GM23338 (cell line): ENCODE results near the gene UBASH3B. TPM values are rescaled to one million over a fixed set of nuclear protein-coding genes. Genes with fewer than 3 reads are reported as not detected.

ENCODE experiments used
- ATAC-seq: fragments of 200-7000 bp; cut with Tn5 transposase; 3 replicates; pipeline ENCODE4 v1.9.1; 2020
- DNase-seq: peaks from one replicate; pipeline ENCODE4 v3.0.0-alpha.2; 2015; ENCODE audit warnings: low spot score
- H2AFZ ChIP-seq: fragments of 200-600 bp; sonication (generic); 2 replicates; pipeline ENCODE4 v1.8.0; 2016; ENCODE audit warnings: antibody characterized with exemption, mild to moderate bottlenecking, moderate library complexity
- H3F3A ChIP-seq: fragments of 200-600 bp; sonication (generic); replicated peaks from 2 replicates; pipeline ENCODE4 v1.8.0; 2017; ENCODE audit warnings: antibody characterized with exemption, mixed run types, low read depth
- H3K27ac ChIP-seq: fragments of 200-600 bp; sonication (generic); 2 replicates; pipeline ENCODE4 v1.6.1; 2016; ENCODE audit warnings: low read depth
- H3K27me3 ChIP-seq: fragments of 200-600 bp; sonication (generic); 2 replicates; pipeline ENCODE4 v1.8.0; 2016; ENCODE audit warnings: mild to moderate bottlenecking, mixed run types, moderate library complexity; ENCODE audit not compliant: insufficient read depth
- H3K36me3 ChIP-seq: fragments of 200-600 bp; sonication (generic); 2 replicates; pipeline ENCODE4 v1.8.0; 2016; ENCODE audit warnings: mild to moderate bottlenecking; ENCODE audit not compliant: insufficient read depth
- H3K4me1 ChIP-seq: fragments of 200-600 bp; sonication (generic); 2 replicates; pipeline ENCODE4 v1.8.0; 2016; ENCODE audit warnings: mild to moderate bottlenecking, moderate library complexity; ENCODE audit not compliant: insufficient read depth
- H3K4me2 ChIP-seq: fragments of 200-600 bp; sonication (generic); 2 replicates; pipeline ENCODE4 v1.7.1; 2017; ENCODE audit warnings: mixed run types
- H3K4me3 ChIP-seq: fragments of 200-600 bp; sonication (generic); 2 replicates; pipeline ENCODE4 v1.6.1; 2016; ENCODE audit warnings: mixed run types
- H3K79me2 ChIP-seq: fragments of 200-600 bp; sonication (generic); replicated peaks from 2 replicates; pipeline ENCODE4 v1.8.0; 2017; ENCODE audit warnings: mild to moderate bottlenecking; ENCODE audit not compliant: insufficient read depth
- H3K9me2 ChIP-seq: fragments of 200-600 bp; sonication (generic); 2 replicates; pipeline ENCODE4 v1.8.0; 2017; ENCODE audit not compliant: insufficient read depth
- H4K20me1 ChIP-seq: fragments of 200-600 bp; sonication (generic); replicated peaks from 2 replicates; pipeline ENCODE4 v1.8.0; 2017; ENCODE audit warnings: mild to moderate bottlenecking; ENCODE audit not compliant: insufficient read depth
- H3K27ac Mint-ChIP-seq: 2 replicates; pipeline ENCODE4 v1.8.0; 2020; ENCODE audit warnings: inconsistent platforms, mild to moderate bottlenecking, moderate library complexity, mixed read lengths
- H3K27me3 Mint-ChIP-seq: 3 replicates; pipeline ENCODE4 v1.8.0; 2022; ENCODE audit warnings: low read depth, mild to moderate bottlenecking, moderate library complexity, mixed read lengths, inconsistent platforms; ENCODE audit not compliant: insufficient read depth, poor library complexity
- H3K36me3 Mint-ChIP-seq: 3 replicates; pipeline ENCODE4 v1.8.0; 2021; ENCODE audit warnings: low read depth, mild to moderate bottlenecking, inconsistent platforms, moderate library complexity, mixed read lengths
- H3K4me1 Mint-ChIP-seq: 3 replicates; pipeline ENCODE4 v1.8.0; 2020; ENCODE audit warnings: mild to moderate bottlenecking, inconsistent platforms, mixed read lengths
- H3K4me3 Mint-ChIP-seq: 3 replicates; pipeline ENCODE4 v1.8.0; 2021; ENCODE audit warnings: moderate library complexity, mild to moderate bottlenecking, inconsistent platforms, mixed read lengths
- H3K9me3 Mint-ChIP-seq: 3 replicates; pipeline ENCODE4 v1.8.0; 2020; ENCODE audit warnings: moderate library complexity, mild to moderate bottlenecking, inconsistent platforms, mixed read lengths
- CREB1 ChIP-seq: fragments of 250-450 bp; sonication (Bioruptor Pico); IDR thresholded peaks from 2 replicates; pipeline ENCODE4 v1.5.0; 2020; ENCODE audit warnings: low read depth, mild to moderate bottlenecking, moderate library complexity
- EZH2 ChIP-seq: fragments of 200-600 bp; sonication (generic); IDR thresholded peaks from one replicate; pipeline ENCODE4 v1.8.0; 2017; ENCODE audit warnings: antibody characterized with exemption, mild to moderate bottlenecking, low read depth; ENCODE audit not compliant: unreplicated experiment
- EZH2phosphoT487 ChIP-seq: fragments of 200-600 bp; sonication (generic); IDR thresholded peaks from one replicate; pipeline ENCODE4 v1.8.1; 2018; ENCODE audit warnings: antibody characterized with exemption; ENCODE audit not compliant: unreplicated experiment
- JUNB ChIP-seq: IDR thresholded peaks from one replicate; pipeline ENCODE4 v1.6.1; 2016; ENCODE audit warnings: antibody characterized with exemption; ENCODE audit not compliant: unreplicated experiment
- NANOG ChIP-seq: IDR thresholded peaks from 2 replicates; pipeline ENCODE4 v1.6.1; 2016; ENCODE audit warnings: antibody characterized with exemption, borderline replicate concordance
- POLR2AphosphoS5 ChIP-seq: IDR thresholded peaks from 2 replicates; pipeline ENCODE4 v1.6.1; 2016; ENCODE audit warnings: antibody characterized with exemption, low read depth
- STAT1 ChIP-seq: IDR thresholded peaks from one replicate; pipeline ENCODE4 v1.6.1; 2016; ENCODE audit warnings: antibody characterized with exemption; ENCODE audit not compliant: unreplicated experiment
- ZNF114 ChIP-seq: fragments of 250-450 bp; sonication (Bioruptor Pico); IDR thresholded peaks from 2 replicates; pipeline ENCODE4 v1.5.0; 2020; ENCODE audit warnings: mild to moderate bottlenecking, moderate library complexity
- ZNF331 ChIP-seq: fragments of 250-450 bp; sonication (Bioruptor Pico); IDR thresholded peaks from 2 replicates; pipeline ENCODE4 v1.5.0; 2020; ENCODE audit warnings: low read depth, mild to moderate bottlenecking, moderate library complexity
- polyA plus RNA-seq: library from polyadenylated mRNA; unstranded; fragments of >200 nt; fragmentation: Nextera tagmentation; extraction: Ambion mirVana; gene quantifications from 2 replicates; pipeline ENCODE4 v1.2.1, GENCODE V29; 2016
- total RNA-seq: library from RNA; depleted of rRNA; stranded (reverse); fragments of >200 nt; shearing (Covaris generic); gene quantifications from 2 replicates; pipeline ENCODE4 v1.2.3, GENCODE V29; 2014
- TF ChIP-seq, protein P1 (sequence below): IDR thresholded peaks from one replicate; pipeline ENCODE4 v1.6.1; 2018; ENCODE audit warnings: antibody characterized with exemption; ENCODE audit not compliant: unreplicated experiment
- TF ChIP-seq, protein P2 (sequence below), 2 experiments: fragments of 200-600 bp in 1 of 2; sonication (generic) in 1 of 2; conservative IDR thresholded peaks; 2 replicates each; pipeline versions ENCODE4 v1.5.1 to v1.6.1; 2016 to 2017; ENCODE audit warnings: antibody characterized with exemption in 2 of 2, low read depth in 2 of 2, mild to moderate bottlenecking in 2 of 2, moderate library complexity in 1 of 2
- TF ChIP-seq, protein P3 (sequence below): IDR thresholded peaks from 2 replicates; pipeline ENCODE4 v1.6.1; 2016; ENCODE audit warnings: antibody characterized with exemption
- TF ChIP-seq, protein P4 (sequence below): fragments of 250-450 bp; sonication (Bioruptor Pico); IDR thresholded peaks from 2 replicates; pipeline ENCODE4 v1.5.0; 2020; ENCODE audit warnings: mild to moderate bottlenecking, moderate library complexity

The UBASH3B gene
- total and polyA plus RNA-seq, 2 experiments from 2014 or later, result 2.1 to 12.0 TPM

DNA sequence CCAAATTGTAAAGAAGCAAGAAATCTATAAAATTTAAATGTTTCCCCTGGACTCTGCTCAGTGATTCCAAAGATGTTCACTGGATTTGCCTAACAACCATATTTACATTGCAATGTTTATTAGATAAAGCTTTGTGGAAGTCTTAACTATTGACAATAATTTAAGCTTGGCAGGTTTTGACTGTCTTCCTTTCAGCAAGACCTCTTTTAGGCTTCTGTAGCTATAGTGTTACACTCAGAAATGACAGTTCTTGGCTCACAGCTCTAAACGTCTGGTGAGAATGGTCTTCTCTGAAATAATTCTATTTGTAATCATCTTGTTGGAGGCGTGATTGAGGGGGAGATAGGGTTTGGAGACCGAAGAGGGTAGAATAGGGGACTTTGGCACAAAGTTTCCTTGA lies 138.0 kb downstream of the UBASH3B start:
- Histone ChIP-seq H3K27ac (no peak overlapping the region), H3K4me1 (no peaks in the 10 kb centered on the region), H2AFZ (no peak overlapping the region), H3K9me2 (no peaks in the 10 kb centered on the region), H3F3A (no peaks in the 10 kb centered on the region), H3K4me2 (no peak overlapping the region), H3K36me3 (no peaks in the 10 kb centered on the region; the same call in 1 of the 2 replicates), H4K20me1 (no peaks in the 10 kb centered on the region), H3K79me2 (no peaks in the 10 kb centered on the region), H3K27me3 (no peaks in the 10 kb centered on the region), H3K4me3 (no peak overlapping the region)
- H3K9me3 Mint-ChIP-seq, result no peaks in the 10 kb centered on the region
- DNase-seq (no peak), ATAC-seq (no peak)
- no peak overlapping the region for H3K4me3 Mint-ChIP-seq
- H3K4me1 Mint-ChIP-seq, result peaks cover 3% of the 10 kb centered on the region; the same call in 1 of the 3 replicates
- H3K27me3 Mint-ChIP-seq, result peaks cover 4% of the 10 kb centered on the region
- no peak for TF ChIP-seq NANOG
- TF ChIP-seq STAT1, result no peak
- TF ChIP-seq, protein P1, sequence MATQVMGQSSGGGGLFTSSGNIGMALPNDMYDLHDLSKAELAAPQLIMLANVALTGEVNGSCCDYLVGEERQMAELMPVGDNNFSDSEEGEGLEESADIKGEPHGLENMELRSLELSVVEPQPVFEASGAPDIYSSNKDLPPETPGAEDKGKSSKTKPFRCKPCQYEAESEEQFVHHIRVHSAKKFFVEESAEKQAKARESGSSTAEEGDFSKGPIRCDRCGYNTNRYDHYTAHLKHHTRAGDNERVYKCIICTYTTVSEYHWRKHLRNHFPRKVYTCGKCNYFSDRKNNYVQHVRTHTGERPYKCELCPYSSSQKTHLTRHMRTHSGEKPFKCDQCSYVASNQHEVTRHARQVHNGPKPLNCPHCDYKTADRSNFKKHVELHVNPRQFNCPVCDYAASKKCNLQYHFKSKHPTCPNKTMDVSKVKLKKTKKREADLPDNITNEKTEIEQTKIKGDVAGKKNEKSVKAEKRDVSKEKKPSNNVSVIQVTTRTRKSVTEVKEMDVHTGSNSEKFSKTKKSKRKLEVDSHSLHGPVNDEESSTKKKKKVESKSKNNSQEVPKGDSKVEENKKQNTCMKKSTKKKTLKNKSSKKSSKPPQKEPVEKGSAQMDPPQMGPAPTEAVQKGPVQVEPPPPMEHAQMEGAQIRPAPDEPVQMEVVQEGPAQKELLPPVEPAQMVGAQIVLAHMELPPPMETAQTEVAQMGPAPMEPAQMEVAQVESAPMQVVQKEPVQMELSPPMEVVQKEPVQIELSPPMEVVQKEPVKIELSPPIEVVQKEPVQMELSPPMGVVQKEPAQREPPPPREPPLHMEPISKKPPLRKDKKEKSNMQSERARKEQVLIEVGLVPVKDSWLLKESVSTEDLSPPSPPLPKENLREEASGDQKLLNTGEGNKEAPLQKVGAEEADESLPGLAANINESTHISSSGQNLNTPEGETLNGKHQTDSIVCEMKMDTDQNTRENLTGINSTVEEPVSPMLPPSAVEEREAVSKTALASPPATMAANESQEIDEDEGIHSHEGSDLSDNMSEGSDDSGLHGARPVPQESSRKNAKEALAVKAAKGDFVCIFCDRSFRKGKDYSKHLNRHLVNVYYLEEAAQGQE, result no peak
- TF ChIP-seq EZH2phosphoT487, result no peak
- TF ChIP-seq, protein P2, sequence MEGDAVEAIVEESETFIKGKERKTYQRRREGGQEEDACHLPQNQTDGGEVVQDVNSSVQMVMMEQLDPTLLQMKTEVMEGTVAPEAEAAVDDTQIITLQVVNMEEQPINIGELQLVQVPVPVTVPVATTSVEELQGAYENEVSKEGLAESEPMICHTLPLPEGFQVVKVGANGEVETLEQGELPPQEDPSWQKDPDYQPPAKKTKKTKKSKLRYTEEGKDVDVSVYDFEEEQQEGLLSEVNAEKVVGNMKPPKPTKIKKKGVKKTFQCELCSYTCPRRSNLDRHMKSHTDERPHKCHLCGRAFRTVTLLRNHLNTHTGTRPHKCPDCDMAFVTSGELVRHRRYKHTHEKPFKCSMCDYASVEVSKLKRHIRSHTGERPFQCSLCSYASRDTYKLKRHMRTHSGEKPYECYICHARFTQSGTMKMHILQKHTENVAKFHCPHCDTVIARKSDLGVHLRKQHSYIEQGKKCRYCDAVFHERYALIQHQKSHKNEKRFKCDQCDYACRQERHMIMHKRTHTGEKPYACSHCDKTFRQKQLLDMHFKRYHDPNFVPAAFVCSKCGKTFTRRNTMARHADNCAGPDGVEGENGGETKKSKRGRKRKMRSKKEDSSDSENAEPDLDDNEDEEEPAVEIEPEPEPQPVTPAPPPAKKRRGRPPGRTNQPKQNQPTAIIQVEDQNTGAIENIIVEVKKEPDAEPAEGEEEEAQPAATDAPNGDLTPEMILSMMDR (conservative IDR thresholded peaks at IDR 0.05; ENCODE audit: low read depth in 2 of 2), result no peak
- no peak for TF ChIP-seq ZNF114
- TF ChIP-seq, protein P3, sequence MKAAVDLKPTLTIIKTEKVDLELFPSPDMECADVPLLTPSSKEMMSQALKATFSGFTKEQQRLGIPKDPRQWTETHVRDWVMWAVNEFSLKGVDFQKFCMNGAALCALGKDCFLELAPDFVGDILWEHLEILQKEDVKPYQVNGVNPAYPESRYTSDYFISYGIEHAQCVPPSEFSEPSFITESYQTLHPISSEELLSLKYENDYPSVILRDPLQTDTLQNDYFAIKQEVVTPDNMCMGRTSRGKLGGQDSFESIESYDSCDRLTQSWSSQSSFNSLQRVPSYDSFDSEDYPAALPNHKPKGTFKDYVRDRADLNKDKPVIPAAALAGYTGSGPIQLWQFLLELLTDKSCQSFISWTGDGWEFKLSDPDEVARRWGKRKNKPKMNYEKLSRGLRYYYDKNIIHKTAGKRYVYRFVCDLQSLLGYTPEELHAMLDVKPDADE, result no peak
- TF ChIP-seq ZNF331 (CRISPR knock-in tag), result no peak
- TF ChIP-seq CREB1 (CRISPR knock-in tag), result no peak
- TF ChIP-seq, protein P4, sequence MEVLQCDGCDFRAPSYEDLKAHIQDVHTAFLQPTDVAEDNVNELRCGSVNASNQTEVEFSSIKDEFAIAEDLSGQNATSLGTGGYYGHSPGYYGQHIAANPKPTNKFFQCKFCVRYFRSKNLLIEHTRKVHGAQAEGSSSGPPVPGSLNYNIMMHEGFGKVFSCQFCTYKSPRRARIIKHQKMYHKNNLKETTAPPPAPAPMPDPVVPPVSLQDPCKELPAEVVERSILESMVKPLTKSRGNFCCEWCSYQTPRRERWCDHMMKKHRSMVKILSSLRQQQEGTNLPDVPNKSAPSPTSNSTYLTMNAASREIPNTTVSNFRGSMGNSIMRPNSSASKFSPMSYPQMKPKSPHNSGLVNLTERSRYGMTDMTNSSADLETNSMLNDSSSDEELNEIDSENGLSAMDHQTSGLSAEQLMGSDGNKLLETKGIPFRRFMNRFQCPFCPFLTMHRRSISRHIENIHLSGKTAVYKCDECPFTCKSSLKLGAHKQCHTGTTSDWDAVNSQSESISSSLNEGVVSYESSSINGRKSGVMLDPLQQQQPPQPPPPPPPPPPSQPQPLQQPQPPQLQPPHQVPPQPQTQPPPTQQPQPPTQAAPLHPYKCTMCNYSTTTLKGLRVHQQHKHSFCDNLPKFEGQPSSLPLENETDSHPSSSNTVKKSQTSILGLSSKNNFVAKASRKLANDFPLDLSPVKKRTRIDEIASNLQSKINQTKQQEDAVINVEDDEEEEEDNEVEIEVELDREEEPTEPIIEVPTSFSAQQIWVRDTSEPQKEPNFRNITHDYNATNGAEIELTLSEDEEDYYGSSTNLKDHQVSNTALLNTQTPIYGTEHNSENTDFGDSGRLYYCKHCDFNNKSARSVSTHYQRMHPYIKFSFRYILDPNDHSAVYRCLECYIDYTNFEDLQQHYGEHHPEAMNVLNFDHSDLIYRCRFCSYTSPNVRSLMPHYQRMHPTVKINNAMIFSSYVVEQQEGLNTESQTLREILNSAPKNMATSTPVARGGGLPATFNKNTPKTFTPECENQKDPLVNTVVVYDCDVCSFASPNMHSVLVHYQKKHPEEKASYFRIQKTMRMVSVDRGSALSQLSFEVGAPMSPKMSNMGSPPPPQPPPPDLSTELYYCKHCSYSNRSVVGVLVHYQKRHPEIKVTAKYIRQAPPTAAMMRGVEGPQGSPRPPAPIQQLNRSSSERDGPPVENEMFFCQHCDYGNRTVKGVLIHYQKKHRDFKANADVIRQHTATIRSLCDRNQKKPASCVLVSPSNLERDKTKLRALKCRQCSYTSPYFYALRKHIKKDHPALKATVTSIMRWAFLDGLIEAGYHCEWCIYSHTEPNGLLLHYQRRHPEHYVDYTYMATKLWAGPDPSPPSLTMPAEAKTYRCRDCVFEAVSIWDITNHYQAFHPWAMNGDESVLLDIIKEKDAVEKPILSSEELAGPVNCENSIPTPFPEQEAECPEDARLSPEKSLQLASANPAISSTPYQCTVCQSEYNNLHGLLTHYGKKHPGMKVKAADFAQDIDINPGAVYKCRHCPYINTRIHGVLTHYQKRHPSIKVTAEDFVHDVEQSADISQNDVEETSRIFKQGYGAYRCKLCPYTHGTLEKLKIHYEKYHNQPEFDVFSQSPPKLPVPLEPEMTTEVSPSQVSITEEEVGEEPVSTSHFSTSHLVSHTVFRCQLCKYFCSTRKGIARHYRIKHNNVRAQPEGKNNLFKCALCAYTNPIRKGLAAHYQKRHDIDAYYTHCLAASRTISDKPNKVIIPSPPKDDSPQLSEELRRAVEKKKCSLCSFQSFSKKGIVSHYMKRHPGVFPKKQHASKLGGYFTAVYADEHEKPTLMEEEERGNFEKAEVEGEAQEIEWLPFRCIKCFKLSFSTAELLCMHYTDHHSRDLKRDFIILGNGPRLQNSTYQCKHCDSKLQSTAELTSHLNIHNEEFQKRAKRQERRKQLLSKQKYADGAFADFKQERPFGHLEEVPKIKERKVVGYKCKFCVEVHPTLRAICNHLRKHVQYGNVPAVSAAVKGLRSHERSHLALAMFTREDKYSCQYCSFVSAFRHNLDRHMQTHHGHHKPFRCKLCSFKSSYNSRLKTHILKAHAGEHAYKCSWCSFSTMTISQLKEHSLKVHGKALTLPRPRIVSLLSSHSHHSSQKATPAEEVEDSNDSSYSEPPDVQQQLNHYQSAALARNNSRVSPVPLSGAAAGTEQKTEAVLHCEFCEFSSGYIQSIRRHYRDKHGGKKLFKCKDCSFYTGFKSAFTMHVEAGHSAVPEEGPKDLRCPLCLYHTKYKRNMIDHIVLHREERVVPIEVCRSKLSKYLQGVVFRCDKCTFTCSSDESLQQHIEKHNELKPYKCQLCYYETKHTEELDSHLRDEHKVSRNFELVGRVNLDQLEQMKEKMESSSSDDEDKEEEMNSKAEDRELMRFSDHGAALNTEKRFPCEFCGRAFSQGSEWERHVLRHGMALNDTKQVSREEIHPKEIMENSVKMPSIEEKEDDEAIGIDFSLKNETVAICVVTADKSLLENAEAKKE (CRISPR knock-in tag), result no peak
- TF ChIP-seq EZH2, result no peak
- TF ChIP-seq POLR2AphosphoS5, result no peak
- TF ChIP-seq JUNB, result no peak
- no peak overlapping the region for H3K27ac Mint-ChIP-seq
- peaks cover 8% of the 10 kb centered on the region; the same call in 2 of the 3 replicates for H3K36me3 Mint-ChIP-seq
